ENCODE data around the gene E2F3.
A peak's percentile ranks its signal among the peaks of the same experiment; 100 is the strongest.

Gene E2F3

GRCh38 chr6:20413826-20414225 lies 12.1 kb downstream of the E2F3 start:
- Mint-ChIP-seq H3K36me3 (peaks cover 12% of the 10 kb centered on the region), H3K4me1 (peaks cover 80% of the 10 kb centered on the region), H3K27ac (no peak overlapping the region), H3K9me3 (no peaks in the 10 kb centered on the region), H3K4me3 (no peak overlapping the region), H3K27me3 (no peaks in the 10 kb centered on the region)

GRCh38 chr6:20414711-20415110 lies 13.0 kb downstream of the E2F3 start:
- peaks cover 74% of the 10 kb centered on the region for H3K4me1 Mint-ChIP-seq
- H3K4me3 Mint-ChIP-seq = no peak overlapping the region
- no peaks in the 10 kb centered on the region for H3K27me3 Mint-ChIP-seq
- H3K36me3 Mint-ChIP-seq = peaks cover 12% of the 10 kb centered on the region
- no peak overlapping the region for H3K27ac Mint-ChIP-seq
- H3K9me3 Mint-ChIP-seq = no peaks in the 10 kb centered on the region

GRCh38 chr6:20415304-20415703 lies 13.6 kb downstream of the E2F3 start:
- Mint-ChIP-seq H3K9me3 (no peaks in the 10 kb centered on the region), H3K4me1 (peaks cover 75% of the 10 kb centered on the region), H3K4me3 (no peak overlapping the region), H3K36me3 (peaks cover 13% of the 10 kb centered on the region), H3K27me3 (no peaks in the 10 kb centered on the region), H3K27ac (no peak overlapping the region)

GRCh38 chr6:20415712-20416454 lies 14.2 kb downstream of the E2F3 start:
- Mint-ChIP-seq H3K4me3 (no peak overlapping the region), H3K27ac (no peak overlapping the region), H3K36me3 (peaks cover 15% of the 10 kb centered on the region), H3K9me3 (no peaks in the 10 kb centered on the region), H3K4me1 (peaks cover 77% of the 10 kb centered on the region), H3K27me3 (no peaks in the 10 kb centered on the region)

GRCh38 chr6:20416567-20417345 lies 15.1 kb downstream of the E2F3 start:
- H3K27ac Mint-ChIP-seq = no peak overlapping the region
- H3K4me1 Mint-ChIP-seq = peaks cover 78% of the 10 kb centered on the region
- peaks cover 13% of the 10 kb centered on the region for H3K36me3 Mint-ChIP-seq
- H3K4me3 Mint-ChIP-seq = peak overlapping the region; percentile 1
- no peaks in the 10 kb centered on the region for H3K27me3 Mint-ChIP-seq
- H3K9me3 Mint-ChIP-seq = no peaks in the 10 kb centered on the region

GRCh38 chr6:20417819-20418218 lies 16.1 kb downstream of the E2F3 start:
- peaks cover 74% of the 10 kb centered on the region for H3K4me1 Mint-ChIP-seq
- no peaks in the 10 kb centered on the region for H3K27me3 Mint-ChIP-seq
- H3K27ac Mint-ChIP-seq = no peak overlapping the region
- peaks cover 12% of the 10 kb centered on the region for H3K36me3 Mint-ChIP-seq
- H3K4me3 Mint-ChIP-seq = no peak overlapping the region
- no peaks in the 10 kb centered on the region for H3K9me3 Mint-ChIP-seq

- no peaks in the 10 kb centered on the region for H3K9me3 Mint-ChIP-seq
- peaks cover 40% of the 10 kb centered on the region for H3K4me1 Mint-ChIP-seq
- H3K36me3 Mint-ChIP-seq = peaks cover 20% of the 10 kb centered on the region
Measured at GRCh38 chr6:20426177-20427082, 24.8 kb downstream of the E2F3 start.

GRCh38 chr6:20427856-20428255 lies 26.2 kb downstream of the E2F3 start:
- Mint-ChIP-seq H3K4me1 (peaks cover 31% of the 10 kb centered on the region), H3K27me3 (no peaks in the 10 kb centered on the region), H3K27ac (no peak overlapping the region), H3K4me3 (no peak overlapping the region), H3K36me3 (peaks cover 24% of the 10 kb centered on the region), H3K9me3 (no peaks in the 10 kb centered on the region)

More at GRCh38 chr6:20426177-20427082, 24.8 kb downstream of the E2F3 start:
- Mint-ChIP-seq H3K27me3 (no peaks in the 10 kb centered on the region), H3K4me3 (no peak overlapping the region), H3K27ac (no peak overlapping the region)

- H3K27me3 Mint-ChIP-seq = no peaks in the 10 kb centered on the region
- H3K36me3 Mint-ChIP-seq = peaks cover 27% of the 10 kb centered on the region
- no peaks in the 10 kb centered on the region for H3K9me3 Mint-ChIP-seq
- H3K27ac Mint-ChIP-seq = no peak overlapping the region
- peaks cover 5% of the 10 kb centered on the region for H3K4me1 Mint-ChIP-seq
- H3K4me3 Mint-ChIP-seq = no peak overlapping the region
Measured at GRCh38 chr6:20432692-20433091, 31.0 kb downstream of the E2F3 start.

- Mint-ChIP-seq H3K27ac (no peak overlapping the region), H3K4me3 (no peak overlapping the region), H3K36me3 (peaks cover 28% of the 10 kb centered on the region), H3K4me1 (peaks cover 3% of the 10 kb centered on the region), H3K9me3 (no peaks in the 10 kb centered on the region), H3K27me3 (no peaks in the 10 kb centered on the region)
Measured at GRCh38 chr6:20433321-20433720, 31.6 kb downstream of the E2F3 start.

GRCh38 chr6:20433929-20434328 lies 32.2 kb downstream of the E2F3 start:
- no peak overlapping the region for H3K4me3 Mint-ChIP-seq
- no peaks in the 10 kb centered on the region for H3K9me3 Mint-ChIP-seq
- H3K27ac Mint-ChIP-seq = no peak overlapping the region
- H3K4me1 Mint-ChIP-seq = peaks cover 3% of the 10 kb centered on the region
- H3K27me3 Mint-ChIP-seq = no peaks in the 10 kb centered on the region
- H3K36me3 Mint-ChIP-seq = peaks cover 30% of the 10 kb centered on the region

- Mint-ChIP-seq H3K4me1 (peaks cover 3% of the 10 kb centered on the region), H3K27ac (no peak overlapping the region), H3K36me3 (peaks cover 34% of the 10 kb centered on the region), H3K9me3 (peaks cover 1% of the 10 kb centered on the region), H3K4me3 (no peak overlapping the region), H3K27me3 (no peaks in the 10 kb centered on the region)
Measured at GRCh38 chr6:20434766-20435165, 33.1 kb downstream of the E2F3 start.

GRCh38 chr6:20436719-20437118 lies 35.0 kb downstream of the E2F3 start:
- Mint-ChIP-seq H3K4me3 (no peak overlapping the region), H3K4me1 (peaks cover 3% of the 10 kb centered on the region), H3K9me3 (peaks cover 6% of the 10 kb centered on the region), H3K27me3 (no peaks in the 10 kb centered on the region), H3K27ac (no peak overlapping the region), H3K36me3 (peaks cover 37% of the 10 kb centered on the region)

GRCh38 chr6:20437639-20438038 lies 36.0 kb downstream of the E2F3 start:
- peaks cover 31% of the 10 kb centered on the region for H3K36me3 Mint-ChIP-seq

GRCh38 chr6:20438462-20439070 lies 36.9 kb downstream of the E2F3 start:
- Mint-ChIP-seq H3K27me3 (no peaks in the 10 kb centered on the region), H3K9me3 (peaks cover 6% of the 10 kb centered on the region), H3K27ac (no peak overlapping the region), H3K4me3 (no peak overlapping the region), H3K4me1 (peaks cover 3% of the 10 kb centered on the region), H3K36me3 (peaks cover 31% of the 10 kb centered on the region)

More at GRCh38 chr6:20437639-20438038, 36.0 kb downstream of the E2F3 start:
- Mint-ChIP-seq H3K9me3 (peaks cover 6% of the 10 kb centered on the region), H3K4me1 (peaks cover 3% of the 10 kb centered on the region), H3K4me3 (no peak overlapping the region), H3K27me3 (no peaks in the 10 kb centered on the region), H3K27ac (no peak overlapping the region)
